DMS153 (cell line): Measurements from ENCODE around the gene VPS8.
"Not testable (repeated sequence)": the region's sequence is repeated elsewhere in the genome, so short reads cannot be mapped to it uniquely, and the experiment has no call there.

Experiments used
- DNase-seq: peaks from one replicate; lab custom pipeline; 2025; lab: John Stamatoyannopoulos, UW

VPS8 gene

GRCh38 chr3:184985586-184985985 is 173.6 kb downstream of the VPS8 start:
- no peak for DNase-seq

DNA sequence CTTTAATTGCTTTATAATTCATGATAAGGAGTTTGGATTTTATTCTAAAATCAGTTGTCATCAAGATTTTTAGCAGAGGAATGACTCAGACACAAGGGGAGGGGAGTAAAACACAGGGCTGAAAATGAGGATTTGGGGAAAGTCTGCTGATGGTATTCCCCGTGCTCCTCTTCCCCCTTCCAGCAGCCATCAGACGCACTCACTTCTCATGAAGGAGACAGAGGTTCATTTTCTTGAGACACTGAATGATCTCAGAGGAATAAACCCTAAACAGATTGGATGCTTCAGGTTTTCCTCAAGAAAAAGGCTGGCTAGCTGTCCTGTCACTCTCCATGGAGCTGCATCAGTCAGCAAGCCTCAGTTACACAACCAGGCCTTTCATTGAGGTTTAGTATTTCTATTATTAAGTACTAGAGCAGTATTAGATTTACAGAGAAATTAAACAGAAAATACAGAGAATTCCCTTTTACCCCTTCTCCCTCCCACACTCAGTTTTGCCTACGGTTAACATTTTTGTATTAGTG is 174.5 kb downstream of the VPS8 start:
- DNase-seq = no peak

DNA sequence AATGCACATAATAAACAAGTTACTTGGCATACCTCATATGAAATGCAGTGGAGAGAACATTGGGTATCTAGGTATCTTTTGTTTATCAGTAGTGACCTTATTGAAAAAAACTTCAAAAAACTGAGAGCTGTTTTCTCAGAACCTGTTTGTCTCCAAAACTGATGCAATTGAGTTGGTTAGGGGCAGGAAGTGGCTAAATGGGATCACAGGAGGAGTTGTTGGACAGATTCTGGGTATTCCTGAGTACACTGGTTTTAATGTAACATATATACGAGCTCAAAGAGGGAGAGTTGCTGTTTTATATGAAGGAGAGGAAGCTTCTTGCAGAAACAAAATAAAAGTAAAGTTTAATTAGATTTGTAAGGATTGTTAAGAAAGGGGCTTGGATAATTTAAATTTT is 181.4 kb downstream of the VPS8 start:
- no peak for DNase-seq

GRCh38 chr3:185003876-185004275 is 191.9 kb downstream of the VPS8 start:
- not testable (repeated sequence) for DNase-seq

DNA sequence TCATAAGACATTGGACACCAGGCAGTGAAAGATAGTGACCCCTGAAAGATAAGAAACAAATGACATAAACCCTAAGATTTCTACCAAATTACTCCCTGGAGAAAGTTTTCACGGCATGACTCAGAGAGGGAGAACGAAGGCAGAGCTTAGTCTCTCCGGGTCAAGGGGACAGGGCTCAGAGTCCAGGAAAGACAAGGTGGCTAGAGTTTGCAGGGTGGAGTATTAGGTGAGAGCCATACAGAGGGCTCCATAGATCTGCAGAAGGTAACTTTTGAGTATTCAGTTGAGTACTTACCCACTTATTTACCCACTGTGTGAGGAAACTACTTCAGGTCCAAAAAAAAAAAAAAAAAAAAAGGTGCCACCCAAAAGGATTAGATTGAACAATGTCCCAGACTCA is 197.7 kb downstream of the VPS8 start:
- DNase-seq = no peak

GRCh38 chr3:185017584-185017983 is 205.6 kb downstream of the VPS8 start:
- not testable (repeated sequence) for DNase-seq

GRCh38 chr3:185017996-185018395 is 206.0 kb downstream of the VPS8 start:
- not testable (repeated sequence) for DNase-seq

DNA sequence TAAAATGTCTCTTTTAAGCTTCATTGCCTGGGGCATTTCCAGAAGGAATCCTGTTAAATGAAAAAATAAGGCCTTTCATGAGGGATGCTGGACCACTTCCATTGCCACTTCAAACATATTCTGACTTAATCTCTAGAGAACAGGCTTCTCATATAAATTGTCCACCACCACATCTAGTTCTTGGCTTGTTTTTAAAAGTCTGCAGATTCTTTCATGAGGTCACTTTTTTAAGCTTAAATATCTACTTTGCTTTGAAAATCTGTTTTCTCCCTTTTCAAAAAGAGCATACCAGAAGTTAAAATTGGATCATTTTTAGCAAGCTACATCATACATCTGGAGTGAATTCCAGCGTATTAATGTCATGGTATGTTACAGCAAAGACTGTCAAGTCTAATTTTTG is 209.3 kb downstream of the VPS8 start:
- no peak for DNase-seq

DNA sequence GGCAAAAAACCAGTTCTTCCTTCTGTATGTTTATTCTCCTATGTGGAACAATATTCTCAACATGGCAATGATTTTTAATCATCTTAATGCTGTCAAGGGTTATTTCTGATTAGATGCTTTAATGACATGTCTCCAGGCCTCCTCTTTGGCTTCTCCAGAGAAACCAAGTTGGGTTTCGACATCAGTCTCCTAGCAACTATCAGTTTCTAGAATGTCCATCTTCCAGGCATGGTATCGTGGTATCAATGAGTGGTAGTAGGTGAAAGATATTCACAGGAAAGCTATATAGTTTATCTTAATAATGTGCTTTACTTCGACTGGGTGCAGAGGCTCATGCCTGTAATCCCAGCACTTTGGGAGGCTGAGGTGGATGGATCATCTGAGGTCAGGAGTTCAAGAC is 212.4 kb downstream of the VPS8 start:
- no peak for DNase-seq

DNA sequence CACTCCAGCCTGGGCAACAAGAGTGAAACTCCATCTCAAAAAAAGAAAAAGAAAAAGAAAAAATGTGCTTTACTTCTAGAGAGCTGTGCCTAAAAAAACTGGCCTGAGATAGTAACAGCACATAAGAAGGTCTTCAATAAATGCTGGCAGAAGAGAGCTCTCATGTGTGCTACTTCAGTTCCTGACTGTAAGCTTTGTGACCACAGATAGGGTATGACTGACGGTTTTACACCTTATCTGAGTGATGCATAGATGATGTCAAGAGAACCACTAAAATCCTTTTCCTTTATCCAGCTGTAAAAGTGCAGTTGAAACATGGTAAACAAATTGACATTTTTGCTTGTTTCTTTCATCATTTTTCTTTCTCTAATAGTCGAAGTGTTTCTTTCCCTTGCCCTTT is 213.0 kb downstream of the VPS8 start:
- DNase-seq = no peak

DNA sequence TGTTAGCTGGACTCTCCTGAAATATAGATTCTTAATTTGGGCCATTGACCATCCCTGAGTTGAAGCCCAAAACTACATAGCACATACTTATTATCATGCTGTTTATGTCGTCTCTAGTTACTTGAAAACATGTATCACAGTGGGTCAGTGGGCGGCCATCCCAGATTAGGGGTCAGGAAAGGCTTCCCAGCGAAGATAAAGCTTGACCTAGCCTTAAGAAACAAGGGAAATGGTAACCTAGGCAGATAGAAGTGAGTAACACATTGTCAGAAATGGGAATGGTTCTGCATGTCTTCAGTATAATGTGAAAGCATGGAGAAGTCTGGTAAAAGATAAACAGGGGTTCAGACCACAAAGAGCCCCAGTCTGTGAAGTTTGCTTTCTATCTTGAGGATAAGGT is 216.2 kb downstream of the VPS8 start:
- DNase-seq = no peak

- no peak for DNase-seq
These were observed 217.1 kb downstream of the VPS8 start for GRCh38 chr3:185029086-185029485.

GRCh38 chr3:185030399-185030798 is 218.4 kb downstream of the VPS8 start:
- no peak for DNase-seq

GRCh38 chr3:185030951-185031350 is 219.0 kb downstream of the VPS8 start:
- no peak for DNase-seq

GRCh38 chr3:185037801-185038200 is 225.8 kb downstream of the VPS8 start:
- DNase-seq = no peak

DNA sequence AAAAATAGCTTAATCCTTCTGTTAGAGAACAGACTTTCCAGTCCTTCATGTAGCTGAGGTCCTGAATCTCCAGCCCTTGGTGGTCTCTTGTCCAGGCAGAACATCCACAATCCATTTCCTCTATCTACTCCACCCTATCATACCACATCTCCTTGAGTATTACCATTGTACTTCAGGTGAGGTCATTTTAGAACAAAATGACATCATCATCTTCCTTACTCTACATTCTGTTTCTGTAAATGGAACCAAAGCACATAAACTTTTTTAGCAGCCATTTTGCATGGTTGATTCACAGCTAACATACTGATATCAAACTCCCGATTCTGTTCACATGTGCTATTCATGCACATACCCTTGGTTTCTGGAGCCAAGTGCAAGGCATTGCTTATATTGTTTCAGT is 228.5 kb downstream of the VPS8 start:
- DNase-seq = no peak

DNA sequence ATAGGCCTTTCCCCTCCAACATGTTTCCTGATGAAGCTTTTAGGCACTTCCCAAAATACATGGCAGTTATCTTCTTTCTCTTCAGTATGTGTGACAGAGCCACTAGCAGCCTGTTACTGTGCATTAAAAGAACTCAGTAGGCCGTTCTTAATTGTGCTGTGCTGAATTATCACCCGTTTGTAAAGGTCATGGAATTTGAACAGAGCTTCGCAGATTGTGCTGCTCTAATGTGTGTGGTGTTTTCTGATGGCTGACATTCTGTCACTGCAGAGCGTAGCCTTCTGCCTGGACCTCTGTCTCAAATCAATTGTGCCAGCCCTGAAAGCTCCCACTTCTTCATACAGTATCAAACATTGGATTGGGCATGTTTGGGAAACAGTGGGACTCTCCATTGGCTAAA is 229.6 kb downstream of the VPS8 start:
- no peak for DNase-seq

DNA sequence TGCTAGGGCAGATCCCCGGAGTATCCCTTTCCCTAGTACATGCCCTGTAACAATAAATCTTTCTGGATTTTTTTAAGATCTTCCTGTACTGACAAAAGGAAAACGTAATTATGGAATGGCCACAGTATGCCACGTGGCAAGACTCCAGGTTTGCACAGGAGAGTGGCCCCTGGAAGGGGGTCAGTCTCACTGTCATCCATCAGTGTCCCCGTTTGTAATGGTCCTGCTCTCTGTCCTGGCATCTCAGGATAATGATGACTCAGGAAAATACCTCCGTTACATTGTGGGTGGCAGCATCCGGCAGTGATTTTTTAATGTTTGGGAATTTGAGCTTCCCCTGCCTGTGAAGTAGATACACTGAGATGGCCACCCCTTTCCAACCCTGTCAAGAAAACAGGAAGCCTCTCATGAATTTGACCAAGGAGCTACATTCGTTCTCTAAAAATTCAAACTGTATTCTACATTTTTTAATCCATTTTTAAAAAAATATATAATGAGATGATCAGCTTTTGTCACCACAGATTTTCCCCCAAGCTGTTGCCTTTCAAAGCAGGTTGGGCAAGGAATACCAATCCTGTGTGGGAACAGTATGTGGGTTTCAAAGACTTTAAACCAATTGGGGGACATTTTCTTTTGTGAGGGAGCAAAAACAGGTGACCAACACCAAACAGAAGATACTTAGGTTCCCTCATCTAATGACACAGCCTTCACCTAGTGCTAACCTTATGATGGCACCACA is 230.5 kb downstream of the VPS8 start:
- no peak for DNase-seq

GRCh38 chr3:185046164-185046515 is 234.2 kb downstream of the VPS8 start:
- DNase-seq = no peak

- DNase-seq = no peak
These were observed 234.6 kb downstream of the VPS8 start for GRCh38 chr3:185046603-185047002.

- no peak for DNase-seq
These were observed 237.7 kb downstream of the VPS8 start for GRCh38 chr3:185049710-185050109.

GRCh38 chr3:185051801-185052200 is 239.8 kb downstream of the VPS8 start:
- DNase-seq = no peak

- DNase-seq = no peak
These were observed 240.7 kb downstream of the VPS8 start for GRCh38 chr3:185052631-185053030.

DNA sequence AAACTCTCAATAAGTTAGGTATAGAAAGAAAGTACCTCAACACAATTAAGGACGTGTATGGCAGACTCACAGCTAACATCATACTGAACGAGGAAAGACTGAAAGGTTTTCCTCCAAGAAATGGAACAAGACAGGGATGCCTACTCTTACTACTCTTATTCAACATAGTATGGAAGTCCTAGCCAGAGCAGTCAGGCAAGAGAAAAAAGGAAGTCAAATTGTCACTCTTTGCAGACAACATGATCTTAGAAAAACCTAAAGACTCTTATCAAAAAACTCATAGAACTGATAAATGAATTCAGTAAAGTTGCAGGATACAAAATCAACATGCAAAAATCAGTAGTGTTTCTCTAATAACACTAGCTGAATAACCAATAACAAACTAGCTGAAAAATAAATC is 244.9 kb downstream of the VPS8 start:
- no peak for DNase-seq
